Activated CD4-positive, CD25-positive, alpha-beta regulatory T cell (primary cell): ENCODE data around the gene LRCH3.

ENCODE experiments used
- DNase-seq, 4 experiments: peaks; one replicate each; lab custom pipeline; 2025; lab: John Stamatoyannopoulos, UW

LRCH3 gene

GRCh38 chr3:197791113-197791891 is at the start of gene LRCH3:
Gene LRCH3, plus strand, starts transcription at chr3:197791254. Its CDS starts 25 bp downstream, at chr3:197791279.
- DNase-seq: peak; percentile 66 to 70 (median 68)

DNA sequence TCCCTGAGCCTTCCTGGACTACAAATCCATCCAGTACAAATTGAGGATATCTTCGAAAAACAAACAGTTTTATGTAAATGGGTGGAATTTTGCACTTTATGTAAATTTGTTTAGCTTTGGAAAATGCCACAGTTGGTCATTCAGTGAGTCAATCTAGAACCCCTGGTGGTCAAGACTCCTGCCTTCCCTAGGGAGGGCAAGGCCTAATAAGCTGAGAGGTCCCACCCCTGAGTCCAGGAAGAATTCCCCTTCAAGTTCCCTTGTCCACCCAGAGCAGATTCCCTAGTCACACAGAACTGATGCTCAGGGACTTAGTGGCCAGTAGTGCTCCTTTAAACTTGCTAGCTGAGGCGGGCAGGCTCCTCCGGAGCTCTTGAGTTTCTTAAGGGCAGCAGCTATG is 48.3 kb upstream of the LRCH3 start:
- DNase-seq: no peak

DNA sequence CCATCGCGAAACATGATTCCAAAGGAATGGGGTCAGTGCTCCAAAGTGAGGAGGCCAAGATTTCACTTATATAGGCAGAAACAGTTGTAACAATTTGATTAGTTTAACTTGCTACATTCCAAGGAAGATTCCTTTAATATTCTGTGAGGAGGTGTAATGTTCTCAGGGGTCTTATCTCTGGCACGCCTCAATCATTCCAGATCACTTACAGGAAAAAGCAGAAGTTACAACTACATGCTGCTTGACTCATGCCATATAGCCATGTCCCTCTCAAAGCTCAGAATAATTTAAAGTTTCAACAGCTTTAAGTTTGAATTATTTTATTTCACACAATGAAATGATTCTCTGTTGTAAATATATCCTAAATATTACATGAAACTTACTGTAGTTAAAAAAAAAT is 44.8 kb upstream of the LRCH3 start:
- DNase-seq: no peak

GRCh38 chr3:197746801-197747237 is 44.2 kb upstream of the LRCH3 start:
- DNase-seq: no peak

GRCh38 chr3:197748597-197749314 is 42.3 kb upstream of the LRCH3 start:
- DNase-seq: no peak

DNA sequence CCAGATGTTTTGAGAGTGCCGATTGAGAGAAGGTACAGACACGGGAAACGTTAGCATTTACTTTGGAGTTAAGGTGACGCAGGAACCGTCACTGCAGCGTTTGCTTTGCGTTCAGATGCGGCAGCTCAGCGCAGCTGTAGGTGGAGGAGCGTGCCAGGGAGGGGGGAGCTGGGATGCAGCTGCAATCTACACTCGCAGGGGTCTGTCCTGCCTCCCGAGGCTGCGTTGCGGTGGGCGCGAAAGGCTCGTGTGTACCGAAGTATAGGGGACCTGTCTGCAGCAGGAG is 41.8 kb upstream of the LRCH3 start:
- DNase-seq: peak in 2 of 4 experiments; percentile 50 to 55

- peak; percentile 60 to 89 (median 79) for DNase-seq
Measured at GRCh38 chr3:197749601-197750395, 41.3 kb upstream of the LRCH3 start, which contains the start of gene FYTTD1. Gene FYTTD1, plus strand, starts transcription at chr3:197749883. Its CDS starts 89 bp downstream, at chr3:197749972.

GRCh38 chr3:197750396-197750831 is 40.6 kb upstream of the LRCH3 start:
- peak in 2 of 4 experiments; percentile 23 to 32 for DNase-seq

DNA sequence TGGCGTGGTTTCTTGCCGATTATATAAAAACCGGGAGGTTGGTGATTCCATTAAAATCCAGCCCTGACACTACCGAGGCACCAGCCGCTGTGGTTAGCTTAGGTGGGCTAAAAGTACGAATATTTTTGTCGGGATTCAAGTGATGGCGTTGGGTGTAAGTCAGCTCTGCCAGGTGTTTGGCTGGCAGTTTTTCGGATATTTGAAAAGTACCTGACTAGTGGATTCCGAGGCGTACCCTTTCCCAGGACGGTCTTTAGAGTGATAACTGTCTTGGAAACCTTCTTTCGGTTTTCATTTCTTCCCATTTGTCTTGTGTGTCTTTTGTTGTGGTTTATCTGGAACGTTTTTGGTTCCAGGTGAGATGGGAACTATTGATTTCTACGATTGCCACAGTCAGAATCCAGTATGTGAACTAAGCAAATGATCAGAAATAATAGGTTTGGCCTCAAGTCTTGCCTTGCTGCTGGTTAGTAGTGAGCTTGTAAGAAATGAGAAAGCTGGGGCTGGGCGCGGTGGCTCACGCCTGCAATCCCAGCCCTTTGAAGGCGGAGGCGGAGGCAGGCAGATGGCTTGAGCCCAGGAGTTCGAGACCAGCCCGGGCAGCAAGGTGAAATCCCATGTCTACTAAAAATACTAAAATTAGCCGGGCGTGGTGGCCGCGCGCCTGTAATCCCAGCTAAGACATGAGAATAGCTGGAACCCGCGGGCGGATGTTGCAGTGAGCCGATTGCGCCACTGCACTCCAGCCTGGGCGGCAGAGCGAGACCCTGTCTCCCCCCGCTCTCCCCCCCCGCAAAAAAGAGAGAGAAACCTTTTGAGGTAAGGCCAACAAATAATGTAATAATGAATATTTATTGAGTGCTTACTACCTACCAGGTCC is 40.0 kb upstream of the LRCH3 start:
- DNase-seq: no peak

DNA sequence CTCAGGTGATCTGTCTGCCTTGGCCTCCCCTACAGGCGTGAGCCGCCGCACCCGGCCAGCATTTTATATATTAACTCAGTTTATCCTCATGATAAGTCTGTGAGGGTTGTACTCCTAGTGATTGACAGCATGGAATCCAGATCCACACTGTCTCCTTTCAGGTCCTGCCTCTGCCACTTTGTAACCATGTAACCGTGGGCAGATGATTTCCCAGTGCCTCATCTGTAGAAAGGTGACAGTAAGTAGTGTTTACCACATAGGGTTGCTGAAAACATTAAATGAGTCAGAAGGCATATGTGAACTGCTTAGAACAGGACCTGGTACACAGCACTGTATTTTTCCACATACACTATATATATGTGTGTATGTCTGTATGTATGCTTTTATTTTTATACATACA is 38.9 kb upstream of the LRCH3 start:
- DNase-seq: no peak

- no peak for DNase-seq
Measured at GRCh38 chr3:197753263-197753662, 37.8 kb upstream of the LRCH3 start.

DNA sequence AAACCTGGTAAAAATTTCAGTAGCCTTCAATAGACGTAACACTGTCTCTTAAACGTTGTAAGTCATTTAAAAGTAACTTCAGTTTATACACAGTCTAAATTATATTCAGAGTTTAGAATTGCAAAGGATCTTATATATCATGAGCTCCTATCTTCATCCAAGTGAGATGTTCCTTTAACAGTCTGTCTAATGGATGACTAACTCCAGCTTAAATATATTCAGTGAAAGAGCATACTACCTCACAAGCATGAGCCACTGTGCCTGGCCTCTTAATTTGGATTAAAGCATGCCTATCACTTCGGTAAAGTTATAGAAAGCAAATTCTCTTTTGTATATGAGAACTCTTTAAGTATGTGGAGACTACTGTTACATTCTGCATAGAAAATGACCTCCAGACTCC is 34.4 kb upstream of the LRCH3 start:
- no peak for DNase-seq

DNA sequence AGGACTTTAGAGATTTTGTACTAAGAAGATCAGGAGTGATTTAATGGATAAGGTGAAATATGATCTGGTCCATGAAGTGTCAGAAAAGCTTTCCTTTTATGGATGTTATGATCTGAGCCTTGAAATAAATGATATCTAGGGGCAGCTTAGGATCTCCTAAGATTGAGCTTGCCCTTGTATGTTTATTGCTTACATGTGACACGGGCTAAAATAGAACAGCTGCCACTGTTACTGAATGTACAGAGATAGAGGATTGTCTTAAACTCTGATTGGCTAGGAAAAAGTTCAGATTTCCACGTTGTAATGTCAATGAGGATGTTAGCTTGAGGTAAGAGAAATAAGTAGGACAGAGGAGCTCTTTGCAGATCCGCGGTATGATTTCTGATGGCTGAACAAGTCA is 32.5 kb upstream of the LRCH3 start:
- no peak for DNase-seq

GRCh38 chr3:197761784-197762183 is 29.3 kb upstream of the LRCH3 start:
- DNase-seq: no peak

DNA sequence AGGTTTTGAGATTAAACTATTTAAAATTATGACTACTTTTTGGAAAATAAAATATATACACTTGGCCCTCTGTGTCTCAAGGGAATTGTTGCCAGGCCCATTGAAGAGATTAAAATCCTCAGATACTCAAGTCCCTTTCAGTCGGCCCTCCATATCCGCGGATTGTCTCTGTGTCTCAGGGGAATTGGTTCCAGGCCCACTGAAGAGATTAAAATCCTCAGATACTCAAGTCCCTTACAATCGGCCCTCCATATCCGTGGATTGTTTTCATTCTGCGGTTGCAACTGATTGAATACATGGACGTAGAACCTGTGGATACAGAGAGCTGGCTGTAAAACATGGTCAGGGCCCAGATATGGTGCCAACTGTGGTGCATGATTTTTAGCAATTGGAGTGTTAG is 15.7 kb upstream of the LRCH3 start:
- no peak for DNase-seq

GRCh38 chr3:197782230-197782629 is 8.8 kb upstream of the LRCH3 start:
- DNase-seq: no peak

DNA sequence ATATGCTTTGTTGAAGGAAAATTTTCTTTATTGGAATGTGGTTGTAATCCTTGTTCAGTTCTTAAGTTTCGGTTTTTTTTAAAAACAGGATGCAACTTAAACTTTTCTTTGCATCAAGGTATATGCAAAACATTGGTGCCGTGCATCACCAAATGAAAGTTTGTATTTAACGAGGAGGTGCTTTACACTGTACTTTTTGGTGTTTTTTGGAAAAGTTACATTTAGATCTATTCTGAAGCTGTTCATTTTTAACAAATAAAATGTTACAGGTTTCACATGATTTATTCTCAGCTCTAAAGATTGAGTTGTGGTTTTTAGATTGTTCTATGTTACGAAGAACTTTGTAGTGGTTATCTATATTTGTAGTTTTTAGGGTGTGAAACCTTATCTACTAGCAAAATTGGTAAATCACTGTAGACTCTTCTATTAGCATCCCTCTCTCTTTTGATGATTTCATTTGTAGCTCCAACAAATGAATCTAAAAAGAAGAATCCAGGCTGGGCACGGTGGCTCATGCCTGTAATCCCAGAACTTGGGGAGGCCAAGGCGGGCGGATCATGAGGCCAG is 7.0 kb upstream of the LRCH3 start:
- no peak for DNase-seq

- DNase-seq: no peak
Measured at GRCh38 chr3:197787412-197787811, 3.6 kb upstream of the LRCH3 start.

DNA sequence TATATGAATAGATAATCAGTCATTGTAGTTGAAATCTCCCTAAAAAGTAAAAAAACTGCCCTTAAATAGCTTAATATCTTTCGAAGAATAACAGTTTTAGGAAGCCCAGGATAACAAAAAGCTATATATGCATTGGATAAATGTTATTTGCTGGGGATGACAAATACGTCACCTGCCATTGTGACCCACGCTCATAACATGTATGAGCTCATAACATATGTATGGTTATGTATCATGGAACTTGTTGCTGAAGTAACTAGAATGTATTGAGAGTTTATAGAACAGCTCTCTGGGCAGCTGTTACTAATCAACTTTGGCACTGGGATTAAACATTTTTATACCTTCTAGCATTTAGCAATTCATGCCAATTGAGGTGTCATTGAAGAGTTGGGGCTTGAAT is 1.7 kb upstream of the LRCH3 start:
- no peak for DNase-seq

GRCh38 chr3:197790033-197790432 is 1.0 kb upstream of the LRCH3 start:
- DNase-seq: no peak
